Glutamatergic neuron (in vitro differentiated cells): Measurements from ENCODE around the gene CALN1. TPM values are rescaled to one million over a fixed set of nuclear protein-coding genes. Genes with fewer than 3 reads are reported as not detected.
"Not testable (repeated sequence)": the region's sequence is repeated elsewhere in the genome, so short reads cannot be mapped to it uniquely, and the experiment has no call there.

ENCODE experiments used
- DNase-seq: peaks from one replicate; pipeline ENCODE4 v3.0.0; 2022
- H3K27ac Mint-ChIP-seq: one replicate; pipeline ENCODE4 v1.8.0; 2020; ENCODE audit warnings: mild to moderate bottlenecking, mixed read lengths, inconsistent platforms; ENCODE audit not compliant: unreplicated experiment
- H3K27me3 Mint-ChIP-seq: one replicate; pipeline ENCODE4 v1.8.0; 2020; ENCODE audit warnings: mild to moderate bottlenecking, moderate library complexity, mixed read lengths, inconsistent platforms; ENCODE audit not compliant: unreplicated experiment
- H3K36me3 Mint-ChIP-seq: one replicate; pipeline ENCODE4 v1.8.0; 2020; ENCODE audit warnings: mild to moderate bottlenecking, mixed read lengths, inconsistent platforms; ENCODE audit not compliant: unreplicated experiment
- H3K4me1 Mint-ChIP-seq: one replicate; pipeline ENCODE4 v1.8.0; 2020; ENCODE audit warnings: mild to moderate bottlenecking, low read depth, mixed read lengths, inconsistent platforms; ENCODE audit not compliant: unreplicated experiment
- H3K4me3 Mint-ChIP-seq: one replicate; pipeline ENCODE4 v1.8.0; 2020; ENCODE audit warnings: mild to moderate bottlenecking, mixed read lengths, inconsistent platforms; ENCODE audit not compliant: unreplicated experiment
- H3K9me3 Mint-ChIP-seq: one replicate; pipeline ENCODE4 v1.8.0; 2020; ENCODE audit warnings: mild to moderate bottlenecking, moderate library complexity, mixed read lengths, inconsistent platforms; ENCODE audit not compliant: unreplicated experiment
- CTCF ChIP-seq: fragments of 200-600 bp; sonication (generic); IDR thresholded peaks from one replicate; pipeline ENCODE4 v1.5.0; 2021; ENCODE audit not compliant: partially characterized antibody, unreplicated experiment
- total RNA-seq: library from RNA; stranded (reverse); fragmentation: NEBNext Ultra II Directional; extraction: Animal tissue kit (Norgen Biotek cat#: 25700); gene quantifications from one replicate; pipeline ENCODE4 v1.2.1, GENCODE V29; 2021; ENCODE audit not compliant: unreplicated experiment

CALN1 gene
- total RNA-seq, 1 donor from 2014 or later: 3.5 TPM

- DNase-seq: no peak
- Mint-ChIP-seq H3K27ac (no peak overlapping the region), H3K4me3 (no peak overlapping the region), H3K9me3 (peaks cover 8% of the 10 kb centered on the region), H3K36me3 (peaks cover 15% of the 10 kb centered on the region), H3K4me1 (peaks cover 3% of the 10 kb centered on the region), H3K27me3 (peaks cover 8% of the 10 kb centered on the region)
- TF ChIP-seq CTCF: no peak
Measured at GRCh38 chr7:71750290-71750689, 661.8 kb downstream of the CALN1 start.

- Mint-ChIP-seq H3K27me3 (peaks cover 4% of the 10 kb centered on the region), H3K4me3 (no peak overlapping the region), H3K36me3 (peaks cover 12% of the 10 kb centered on the region), H3K4me1 (peaks cover 3% of the 10 kb centered on the region), H3K27ac (no peak overlapping the region), H3K9me3 (peaks cover 2% of the 10 kb centered on the region)
- no peak for DNase-seq
- no peak for TF ChIP-seq CTCF
Measured at GRCh38 chr7:71746006-71746405, 666.1 kb downstream of the CALN1 start.

- DNase-seq: no peak
- no peaks in the 10 kb centered on the region for H3K27me3 Mint-ChIP-seq
- TF ChIP-seq CTCF: no peak
- H3K4me1 Mint-ChIP-seq: no peaks in the 10 kb centered on the region
- H3K36me3 Mint-ChIP-seq: no peaks in the 10 kb centered on the region
- H3K9me3 Mint-ChIP-seq: no peaks in the 10 kb centered on the region
- no peak overlapping the region for H3K4me3 Mint-ChIP-seq
- H3K27ac Mint-ChIP-seq: no peak overlapping the region
Measured at GRCh38 chr7:71740174-71740560, 672.0 kb downstream of the CALN1 start.

- no peak overlapping the region for H3K27ac Mint-ChIP-seq
- no peak for TF ChIP-seq CTCF
Measured at GRCh38 chr7:71739520-71740173, 672.5 kb downstream of the CALN1 start.

GRCh38 chr7:71737931-71738540 lies 674.1 kb downstream of the CALN1 start:
- not testable (repeated sequence) for H3K27me3 Mint-ChIP-seq, H3K9me3 Mint-ChIP-seq, H3K36me3 Mint-ChIP-seq, DNase-seq, H3K4me1 Mint-ChIP-seq, H3K4me3 Mint-ChIP-seq, H3K27ac Mint-ChIP-seq

More at GRCh38 chr7:71739520-71740173, 672.5 kb downstream of the CALN1 start:
- H3K27me3 Mint-ChIP-seq: no peaks in the 10 kb centered on the region
- no peak overlapping the region for H3K4me3 Mint-ChIP-seq
- no peaks in the 10 kb centered on the region for H3K9me3 Mint-ChIP-seq
- H3K4me1 Mint-ChIP-seq: no peaks in the 10 kb centered on the region
- DNase-seq: no peak
- H3K36me3 Mint-ChIP-seq: no peaks in the 10 kb centered on the region
